Spleen (tissue), 13 donors: Measurements from ENCODE around the gene RHCE. TPM values are rescaled to one million over a fixed set of nuclear protein-coding genes. Genes with fewer than 3 reads are reported as not detected.
"Not testable (repeated sequence)": the region's sequence is repeated elsewhere in the genome, so short reads cannot be mapped to it uniquely, and the experiment has no call there.

Experiments used
- DNase-seq: peaks from one replicate; pipeline ENCODE4 v3.0.0-alpha.2; 2020
- H3K27ac ChIP-seq, 8 donors: fragments of 200-600 bp; sonication (generic) in 7 of 8; 1 replicate in 4 of 8; 2 replicates in 4 of 8; pipeline versions ENCODE4 v1.5.0 to v1.8.0; 2016 to 2021; ENCODE audit warnings: inconsistent platforms in 4 of 8, mild to moderate bottlenecking in 4 of 8, moderate library complexity in 1 of 8
- H3K27me3 ChIP-seq, 7 donors: fragments of 200-600 bp; sonication (generic) in 6 of 7; replicated peaks in 1 of 7; 1 replicate in 4 of 7; 2 replicates in 3 of 7; pipeline versions ENCODE4 v1.5.0 to v1.8.0; 2016 to 2021; ENCODE audit warnings: inconsistent platforms in 3 of 7, mild to moderate bottlenecking in 1 of 7
- H3K36me3 ChIP-seq, 6 donors: fragments of 200-600 bp; sonication (generic) in 5 of 6; 1 replicate in 4 of 6; 2 replicates in 2 of 6; pipeline versions ENCODE4 v1.5.0 to v1.8.0; 2016 to 2021; ENCODE audit warnings: inconsistent platforms in 2 of 6
- H3K4me1 ChIP-seq, 6 donors: fragments of 200-600 bp; sonication (generic) in 5 of 6; 1 replicate in 3 of 6; 2 replicates in 3 of 6; pipeline versions ENCODE4 v1.5.0 to v1.8.0; 2016 to 2021; ENCODE audit warnings: inconsistent platforms in 3 of 6
- H3K4me3 ChIP-seq, 8 donors: fragments of 200-600 bp; sonication (generic) in 7 of 8; 1 replicate in 4 of 8; 2 replicates in 4 of 8; pipeline versions ENCODE4 v1.5.0 to v1.8.0; 2016 to 2021; ENCODE audit warnings: inconsistent platforms in 4 of 8, mild to moderate bottlenecking in 4 of 8, moderate library complexity in 2 of 8
- H3K9me3 ChIP-seq, 8 donors: fragments of 200-600 bp; sonication (generic) in 7 of 8; 1 replicate in 4 of 8; 2 replicates in 4 of 8; pipeline versions ENCODE4 v1.5.0 to v1.8.0; 2016 to 2021; ENCODE audit warnings: inconsistent platforms in 4 of 8
- CTCF ChIP-seq, 11 experiments: fragments of 200-600 bp in 7 of 11; fragments of 450-650 bp in 4 of 11; sonication (generic) in 4 of 11; IDR thresholded peaks in 8 of 11; conservative IDR thresholded peaks in 3 of 11; 1 replicate in 7 of 11; 2 replicates in 4 of 11; pipeline versions ENCODE4 v1.4.0 to v1.8.0; 2016 to 2021; ENCODE audit warnings: antibody characterized with exemption in 11 of 11, inconsistent platforms in 4 of 11, mild to moderate bottlenecking in 1 of 11
- POLR2A ChIP-seq, 3 donors: fragments of 450-650 bp; IDR thresholded peaks; one replicate each; pipeline ENCODE4 v1.5.1; 2017; ENCODE audit warnings: antibody characterized with exemption in 3 of 3, mild to moderate bottlenecking in 1 of 3
- POLR2AphosphoS5 ChIP-seq, 3 donors: sonication (generic); formaldehyde crosslinking; IDR thresholded peaks; one replicate each; pipeline ENCODE4 v1.5.1; 2017; ENCODE audit warnings: antibody characterized with exemption in 3 of 3
- WGBS, 5 donors: extraction: QIAGEN DNeasy Blood & Tissue Kit in 3 of 5; methylation state at CpG; one replicate each; pipeline versions ENCODE4 v1.1.5 to v1.1.7; 2013 to 2018; 5-methylcytosine and 5-hydroxymethylcytosine counted together
- intact Hi-C: fragments of 100-400 bp; cut with DNase I; formaldehyde crosslinking; loops from one replicate; pipeline ENCODE4 v1.15.0; 2023; ENCODE audit warnings: low total_unique reads
- long read RNA-seq, 2 donors: transcript quantifications; one replicate each; lab custom pipeline, GENCODE V29; 2026
- polyA plus RNA-seq, 3 donors: library from polyadenylated mRNA; stranded (reverse); fragments of 200-250 nt; gene quantifications; one replicate each; pipeline ENCODE4 v1.2.1, GENCODE V29; 2013
- total RNA-seq, 7 donors: library from RNA; depleted of rRNA in 3 of 7; stranded (reverse); fragments of >200 nt in 3 of 7; fragmentation: NEBNext Ultra II Directional in 4 of 7; extraction: Animal tissue kit (Norgen Biotek cat#: 25700) in 4 of 7; gene quantifications; one replicate each; pipeline versions ENCODE4 v1.1.0 to v1.2.1, GENCODE V29; 2016 to 2021
- donor health status: healthy with polysubstance abuse.
- donor health status: DM: no; HTN: no; CAD: no; lungs with moderate emphysema.
- donor health status: DM: no; HTN: no; CAD: no.
- donor health status: Bipolar disorder and iron deficiency.
- donor health status: healthy.
- donor health status: DM: no; HTN: no; CAD: no.
- donor health status: DM: yes; HTN: yes; CAD: no.

The RHCE gene
- 1 to 10 TPM in 1 of 7 donors, under 1 TPM in 5, not detected in 1; 0.41 to 7.1 (median 0.60) TPM for total RNA-seq
- under 1 TPM in 2 of 3 donors, not detected in 1; 0.13 to 0.21 TPM for polyA plus RNA-seq
- long read RNA-seq, donor 1, transcript RHCE-201 (10 exons, 1,660 nt): major isoform, 7 of 27 reads
- long read RNA-seq, donor 1, partial matches to known transcripts: 19 of 27 reads
- long read RNA-seq, donor 1, other reads (novel, unspliced or antisense): 0 of 27 reads
- long read RNA-seq, donor 2, transcript RHCE-201 (10 exons, 1,660 nt): major isoform, 11 of 35 reads
- long read RNA-seq, donor 2, partial matches to known transcripts: 24 of 35 reads
- long read RNA-seq, donor 2, other reads (novel, unspliced or antisense): 0 of 35 reads

- H3K36me3 ChIP-seq, intact Hi-C loops, H3K27ac ChIP-seq, H3K4me1 ChIP-seq, H3K4me3 ChIP-seq, H3K9me3 ChIP-seq, DNase-seq, H3K27me3 ChIP-seq: not testable (repeated sequence)
- 85 to 94% (median 87%) methylated on average over 8 to 9 of the region's 9 CpGs for WGBS, 5 donors
These were observed at the start of gene RHCE for GRCh38 chr1:25420715-25421114. TSS of gene RHCE (minus strand) at chr1:25420825. CDS start at chr1:25420786, 39 bp downstream.

- WGBS, 5 donors: 80 to 92% (median 85%) methylated on average over 2 of the region's 2 CpGs
- no peak overlapping the region for H3K4me3 ChIP-seq
- peaks cover 0 to 33% (median 0%) of the 10 kb centered on the region in 6 donors for H3K36me3 ChIP-seq
- H3K27me3 ChIP-seq: no peaks in the 10 kb centered on the region
- no peak overlapping the region for H3K27ac ChIP-seq
- H3K4me1 ChIP-seq: peaks cover 0 to 48% (median 28%) of the 10 kb centered on the region in 6 donors
- TF ChIP-seq POLR2AphosphoS5 (IDR thresholded peaks at IDR 0.05) (no peak), POLR2A (IDR thresholded peaks at IDR 0.05) (no peak), CTCF (IDR thresholded peaks at IDR 0.05 in 8 of 11, conservative IDR thresholded peaks at IDR 0.05 in 3 of 11) (no peak)
- intact Hi-C loops: no loop called here
- no peaks in the 10 kb centered on the region for H3K9me3 ChIP-seq
- no peak for DNase-seq
These were observed 48.6 kb upstream of the RHCE start for GRCh38 chr1:25469177-25469576.

GRCh38 chr1:25468033-25468432 is 47.4 kb upstream of the RHCE start:
- no peak for DNase-seq
- intact Hi-C loops: no loop called here
- no peaks in the 10 kb centered on the region for H3K27me3 ChIP-seq
- no peaks in the 10 kb centered on the region for H3K9me3 ChIP-seq
- H3K36me3 ChIP-seq: peaks cover 0 to 34% (median 0%) of the 10 kb centered on the region in 6 donors
- H3K4me3 ChIP-seq: no peak overlapping the region
- H3K4me1 ChIP-seq: peaks cover 0 to 36% (median 19%) of the 10 kb centered on the region in 6 donors
- TF ChIP-seq POLR2AphosphoS5 (IDR thresholded peaks at IDR 0.05) (no peak), POLR2A (IDR thresholded peaks at IDR 0.05) (no peak), CTCF (IDR thresholded peaks at IDR 0.05 in 8 of 11, conservative IDR thresholded peaks at IDR 0.05 in 3 of 11) (no peak)
- peak overlapping the region in 1 of 8 donors; percentile 14 for H3K27ac ChIP-seq

- Histone ChIP-seq H3K36me3 (peaks cover 0 to 38% (median 0%) of the 10 kb centered on the region in 6 donors), H3K27ac (no peak overlapping the region), H3K27me3 (no peaks in the 10 kb centered on the region), H3K4me3 (no peak overlapping the region), H3K9me3 (no peaks in the 10 kb centered on the region), H3K4me1 (peaks cover 0 to 32% (median 16%) of the 10 kb centered on the region in 6 donors)
- TF ChIP-seq CTCF (IDR thresholded peaks at IDR 0.05 in 8 of 11, conservative IDR thresholded peaks at IDR 0.05 in 3 of 11) (no peak), POLR2AphosphoS5 (IDR thresholded peaks at IDR 0.05) (no peak), POLR2A (IDR thresholded peaks at IDR 0.05) (no peak)
- intact Hi-C loops: no loop called here
- no peak for DNase-seq
- 56 to 81% (median 74%) methylated on average over 1 of the region's 1 CpG for WGBS, 5 donors
These were observed 47.0 kb upstream of the RHCE start for GRCh38 chr1:25467616-25468015.
